ENCODE data around the gene MYO9B.
"Not testable (repeated sequence)": the region's sequence is repeated elsewhere in the genome, so short reads cannot be mapped to it uniquely, and the experiment has no call there.

Gene MYO9B

DNA sequence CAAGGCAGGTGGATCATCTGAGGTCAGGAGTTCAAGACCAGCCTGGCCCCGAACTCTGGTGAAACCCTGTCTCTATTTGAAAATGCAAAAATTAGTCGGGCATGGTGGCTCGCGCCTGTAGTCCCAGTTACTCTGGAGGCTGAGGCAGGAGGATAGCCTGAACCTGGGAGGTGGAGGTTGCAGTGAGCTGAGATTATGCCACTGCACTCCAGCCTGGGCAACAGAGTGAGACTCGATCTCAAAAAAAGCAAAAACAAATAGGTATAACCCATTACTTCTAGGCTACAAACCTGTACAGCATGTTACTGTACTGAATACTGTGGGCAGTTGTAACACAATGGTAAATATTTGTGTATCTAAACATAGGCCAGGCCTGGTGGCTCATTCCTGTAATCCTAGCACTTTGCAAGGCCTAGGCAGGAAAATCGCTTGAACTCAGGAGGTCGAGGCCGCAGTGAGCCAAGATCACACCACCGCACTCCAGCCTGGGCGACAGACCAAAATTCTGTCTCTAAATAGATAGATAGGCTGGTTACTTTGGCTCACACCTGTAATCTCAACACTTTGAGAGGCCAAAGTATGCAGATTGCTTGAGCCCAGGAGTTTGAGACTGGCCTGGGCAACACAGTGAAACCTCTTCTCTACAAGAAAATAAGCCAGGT is 63.5 kb downstream of the MYO9B start:
- TF ChIP-seq, protein P1, sequence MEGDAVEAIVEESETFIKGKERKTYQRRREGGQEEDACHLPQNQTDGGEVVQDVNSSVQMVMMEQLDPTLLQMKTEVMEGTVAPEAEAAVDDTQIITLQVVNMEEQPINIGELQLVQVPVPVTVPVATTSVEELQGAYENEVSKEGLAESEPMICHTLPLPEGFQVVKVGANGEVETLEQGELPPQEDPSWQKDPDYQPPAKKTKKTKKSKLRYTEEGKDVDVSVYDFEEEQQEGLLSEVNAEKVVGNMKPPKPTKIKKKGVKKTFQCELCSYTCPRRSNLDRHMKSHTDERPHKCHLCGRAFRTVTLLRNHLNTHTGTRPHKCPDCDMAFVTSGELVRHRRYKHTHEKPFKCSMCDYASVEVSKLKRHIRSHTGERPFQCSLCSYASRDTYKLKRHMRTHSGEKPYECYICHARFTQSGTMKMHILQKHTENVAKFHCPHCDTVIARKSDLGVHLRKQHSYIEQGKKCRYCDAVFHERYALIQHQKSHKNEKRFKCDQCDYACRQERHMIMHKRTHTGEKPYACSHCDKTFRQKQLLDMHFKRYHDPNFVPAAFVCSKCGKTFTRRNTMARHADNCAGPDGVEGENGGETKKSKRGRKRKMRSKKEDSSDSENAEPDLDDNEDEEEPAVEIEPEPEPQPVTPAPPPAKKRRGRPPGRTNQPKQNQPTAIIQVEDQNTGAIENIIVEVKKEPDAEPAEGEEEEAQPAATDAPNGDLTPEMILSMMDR (IDR thresholded peaks at IDR 0.05; ENCODE audit: low read depth, low read length, missing control alignments): no peak
- no peak for DNase-seq
- H3K27me3 ChIP-seq (replicated peaks): no peaks in the 10 kb centered on the region
- H3K4me3 ChIP-seq (ENCODE audit: low read depth, low read length): no peak overlapping the region
- H3K36me3 ChIP-seq (replicated peaks): peaks cover 7% of the 10 kb centered on the region
- no peak overlapping the region for H3K27ac ChIP-seq
- in situ Hi-C loops (cut with HindIII; ENCODE audit: low pct_ligation_motif_present, low sequenced_read_pairs): no loop called here

DNA sequence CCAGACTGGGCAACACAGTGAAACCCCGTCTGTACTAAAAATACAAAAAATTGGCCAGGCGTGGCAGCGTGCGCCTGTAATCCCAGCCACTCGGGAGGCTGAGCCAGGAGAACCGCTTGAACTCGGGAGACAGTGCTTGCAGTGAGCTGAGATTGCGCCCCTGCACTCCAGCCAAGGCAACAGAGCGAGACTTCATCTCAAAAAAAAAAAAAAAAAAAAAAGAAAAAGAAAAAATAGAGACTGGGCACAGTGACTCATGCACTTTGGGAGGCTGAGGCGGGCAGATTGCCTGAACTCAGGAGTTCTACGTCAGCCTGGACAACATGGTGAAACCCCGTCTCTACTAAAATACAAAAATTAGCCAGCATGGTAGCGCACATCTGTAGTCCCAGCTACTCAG is 69.2 kb downstream of the MYO9B start:
- H3K36me3 ChIP-seq (replicated peaks): peaks cover 28% of the 10 kb centered on the region
- peak; percentile 54 for DNase-seq
- in situ Hi-C loops (cut with HindIII; ENCODE audit: low pct_ligation_motif_present, low sequenced_read_pairs); H3K4me3 ChIP-seq (ENCODE audit: low read depth, low read length); H3K27me3 ChIP-seq (replicated peaks); H3K27ac ChIP-seq: not testable (repeated sequence)

GRCh38 chr19:17145546-17146497 is 70.2 kb downstream of the MYO9B start:
- DNase-seq: no peak
- no peak overlapping the region for H3K4me3 ChIP-seq (ENCODE audit: low read depth, low read length)
- H3K27me3 ChIP-seq (replicated peaks): no peaks in the 10 kb centered on the region
- no peak overlapping the region for H3K27ac ChIP-seq
- in situ Hi-C loops (cut with HindIII; ENCODE audit: low pct_ligation_motif_present, low sequenced_read_pairs): no loop called here
- H3K36me3 ChIP-seq (replicated peaks): peaks cover 28% of the 10 kb centered on the region
- TF ChIP-seq, protein P1 (IDR thresholded peaks at IDR 0.05; ENCODE audit: low read depth, low read length, missing control alignments): no peak

DNA sequence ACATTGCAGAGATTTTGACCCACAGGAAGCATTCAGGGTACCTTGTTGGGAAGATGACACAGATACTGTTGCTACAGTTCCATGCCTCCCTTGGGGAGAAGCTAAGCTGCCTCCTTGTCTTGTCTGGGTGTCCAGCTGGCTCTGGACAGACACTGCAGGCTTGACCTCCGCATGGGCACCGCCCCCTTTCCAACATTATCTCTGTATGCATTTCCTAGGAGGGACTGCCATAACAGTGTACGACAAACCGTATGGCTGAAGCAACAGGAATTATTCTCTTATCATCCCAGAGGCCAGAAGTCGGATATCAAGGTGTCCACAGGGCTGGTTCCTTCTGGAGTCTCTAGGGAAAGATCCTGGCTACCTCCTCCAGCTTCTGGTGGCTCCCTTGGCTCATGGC is 72.6 kb downstream of the MYO9B start:
- Histone ChIP-seq H3K27ac (no peak overlapping the region), H3K36me3 (replicated peaks) (peaks cover 31% of the 10 kb centered on the region), H3K27me3 (replicated peaks) (no peaks in the 10 kb centered on the region), H3K4me3 (ENCODE audit: low read depth, low read length) (no peak overlapping the region)
- in situ Hi-C loops (cut with HindIII; ENCODE audit: low pct_ligation_motif_present, low sequenced_read_pairs): no loop called here
- TF ChIP-seq, protein P1 (IDR thresholded peaks at IDR 0.05; ENCODE audit: low read depth, low read length, missing control alignments): no peak
- no peak for DNase-seq

- H3K36me3 ChIP-seq (replicated peaks): peaks cover 42% of the 10 kb centered on the region
- no peak overlapping the region for H3K27ac ChIP-seq
- in situ Hi-C loops (cut with HindIII; ENCODE audit: low pct_ligation_motif_present, low sequenced_read_pairs): no loop called here
Observed at GRCh38 chr19:17149393-17150135, 74.0 kb downstream of the MYO9B start.

More at GRCh38 chr19:17149393-17150135, 74.0 kb downstream of the MYO9B start:
- Histone ChIP-seq H3K27me3 (replicated peaks) (no peaks in the 10 kb centered on the region), H3K4me3 (ENCODE audit: low read depth, low read length) (no peak overlapping the region)
- TF ChIP-seq, protein P1 (IDR thresholded peaks at IDR 0.05; ENCODE audit: low read depth, low read length, missing control alignments): no peak
- no peak for DNase-seq

All from brain microvascular endothelial cell (primary cell).